Neural cell (in vitro differentiated cells): ENCODE data around the gene ARL3. TPM values are rescaled to one million over a fixed set of nuclear protein-coding genes. Genes with fewer than 3 reads are reported as not detected.
A peak's percentile ranks its signal among the peaks of the same experiment; 100 is the strongest.

Experiments used
- H2AFZ ChIP-seq: fragments of 200-600, 300-800 bp; sonication (generic), shearing (Covaris generic); 2 replicates; pipeline ENCODE4 v1.6.0; 2014; ENCODE audit warnings: low read depth, mild to moderate bottlenecking, antibody characterized with exemption, low read length, moderate library complexity
- H3F3A ChIP-seq: fragments of 200-600 bp; shearing (Covaris generic); 2 replicates; pipeline ENCODE4 v1.6.1; 2016; ENCODE audit warnings: mild to moderate bottlenecking, moderate library complexity, mixed read lengths, antibody characterized with exemption, low read length; ENCODE audit not compliant: insufficient read depth, poor library complexity, severe bottlenecking
- H3K27ac ChIP-seq: fragments of 200-600, 300-800 bp; sonication (generic), shearing (Covaris generic); 2 replicates; pipeline ENCODE4 v1.5.1; 2014; ENCODE audit warnings: mild to moderate bottlenecking, low read length, moderate library complexity
- H3K27me3 ChIP-seq: fragments of 300-800, 200-600 bp; sonication (generic), shearing (Covaris generic); 2 replicates; pipeline ENCODE4 v1.6.0; 2014; ENCODE audit warnings: mild to moderate bottlenecking, low read depth, low read length, moderate library complexity; ENCODE audit not compliant: insufficient read depth
- H3K36me3 ChIP-seq: fragments of 300-800, 200-600 bp; sonication (generic), shearing (Covaris generic); 2 replicates; pipeline ENCODE4 v1.5.1; 2014; ENCODE audit warnings: mild to moderate bottlenecking, antibody characterized with exemption, low read length, moderate library complexity; ENCODE audit not compliant: insufficient read depth
- H3K4me2 ChIP-seq: fragments of 300-800, 200-600 bp; sonication (generic), shearing (Covaris generic); 2 replicates; pipeline ENCODE4 v1.6.0; 2014; ENCODE audit warnings: mild to moderate bottlenecking, low read length
- H3K4me3 ChIP-seq: fragments of 300-800, 200-600 bp; sonication (generic), shearing (Covaris generic); 2 replicates; pipeline ENCODE4 v1.5.1; 2014; ENCODE audit warnings: mild to moderate bottlenecking, low read length, moderate library complexity
- H3K79me2 ChIP-seq: fragments of 200-600 bp; shearing (Covaris generic); replicated peaks from 2 replicates; pipeline ENCODE4 v1.6.0; 2014; ENCODE audit warnings: mild to moderate bottlenecking, low read length, moderate library complexity; ENCODE audit not compliant: insufficient read depth
- H3K9ac ChIP-seq: fragments of 300-800, 200-600 bp; sonication (generic), shearing (Covaris generic); 2 replicates; pipeline ENCODE4 v1.6.1; 2016; ENCODE audit warnings: mild to moderate bottlenecking, low read length, mixed read lengths
- H3K9me2 ChIP-seq: fragments of 200-600 bp; shearing (Covaris generic); 2 replicates; pipeline ENCODE4 v1.6.1; 2016; ENCODE audit warnings: mild to moderate bottlenecking, low read length, mixed read lengths; ENCODE audit not compliant: insufficient read depth
- H3K9me3 ChIP-seq: fragments of 200-600, 300-800 bp; sonication (generic), shearing (Covaris generic); 2 replicates; pipeline ENCODE4 v1.6.1; 2016; ENCODE audit warnings: mild to moderate bottlenecking, mixed run types, low read length, moderate library complexity, mixed read lengths
- H4K20me1 ChIP-seq: fragments of 200-600 bp; shearing (Covaris generic); 2 replicates; pipeline ENCODE4 v1.6.1; 2016; ENCODE audit warnings: mild to moderate bottlenecking, mixed run types; ENCODE audit not compliant: insufficient read depth
- EP300 ChIP-seq: fragments of 450-650 bp; conservative IDR thresholded peaks from 2 replicates; pipeline ENCODE4 v1.6.1; 2014; ENCODE audit warnings: antibody characterized with exemption, mild to moderate bottlenecking, moderate library complexity; ENCODE audit not compliant: poor library complexity, severe bottlenecking
- EZH2 ChIP-seq: fragments of 200-600, 300-800 bp; shearing (Covaris generic), sonication (generic); IDR thresholded peaks from 2 replicates; pipeline ENCODE4 v1.6.1; 2014; ENCODE audit warnings: antibody characterized with exemption, low read length, borderline replicate concordance, mild to moderate bottlenecking; ENCODE audit not compliant: insufficient read depth, poor library complexity, severe bottlenecking
- MXI1 ChIP-seq: fragments of 450-650 bp; conservative IDR thresholded peaks from 2 replicates; pipeline ENCODE4 v1.6.1; 2014; ENCODE audit warnings: antibody characterized with exemption, mild to moderate bottlenecking; ENCODE audit not compliant: poor library complexity, severe bottlenecking
- POLR2AphosphoS5 ChIP-seq: IDR thresholded peaks from 2 replicates; pipeline ENCODE4 v1.6.1; 2012
- RAD21 ChIP-seq: fragments of 450-650 bp; conservative IDR thresholded peaks from 2 replicates; pipeline ENCODE4 v1.6.1; 2014; ENCODE audit warnings: antibody characterized with exemption, mild to moderate bottlenecking, moderate library complexity
- SMC3 ChIP-seq: fragments of 450-650 bp; conservative IDR thresholded peaks from 2 replicates; pipeline ENCODE4 v1.6.1; 2014; ENCODE audit warnings: antibody characterized with exemption, mild to moderate bottlenecking, moderate library complexity; ENCODE audit not compliant: poor library complexity
- TAF1 ChIP-seq: IDR thresholded peaks from 2 replicates; pipeline ENCODE4 v1.6.1; 2012; ENCODE audit warnings: low read depth
- polyA plus RNA-seq: library from polyadenylated mRNA; depleted of rRNA; stranded (reverse); fragments of >200 nt; gene quantifications from 2 replicates; pipeline ENCODE4 v1.2.3, GENCODE V29; 2014
- TF ChIP-seq, protein P1 (sequence below): IDR thresholded peaks from 2 replicates; pipeline ENCODE4 v1.6.1; 2012; ENCODE audit warnings: borderline replicate concordance
- TF ChIP-seq, protein P2 (sequence below): fragments of 450-650 bp; IDR thresholded peaks from 2 replicates; pipeline ENCODE4 v1.5.1; 2014; ENCODE audit warnings: antibody characterized with exemption, mild to moderate bottlenecking, moderate library complexity; ENCODE audit not compliant: poor library complexity, severe bottlenecking

ARL3 gene
- polyA plus RNA-seq, 1 donor from 2014 or later, result 56.0 TPM

DNA sequence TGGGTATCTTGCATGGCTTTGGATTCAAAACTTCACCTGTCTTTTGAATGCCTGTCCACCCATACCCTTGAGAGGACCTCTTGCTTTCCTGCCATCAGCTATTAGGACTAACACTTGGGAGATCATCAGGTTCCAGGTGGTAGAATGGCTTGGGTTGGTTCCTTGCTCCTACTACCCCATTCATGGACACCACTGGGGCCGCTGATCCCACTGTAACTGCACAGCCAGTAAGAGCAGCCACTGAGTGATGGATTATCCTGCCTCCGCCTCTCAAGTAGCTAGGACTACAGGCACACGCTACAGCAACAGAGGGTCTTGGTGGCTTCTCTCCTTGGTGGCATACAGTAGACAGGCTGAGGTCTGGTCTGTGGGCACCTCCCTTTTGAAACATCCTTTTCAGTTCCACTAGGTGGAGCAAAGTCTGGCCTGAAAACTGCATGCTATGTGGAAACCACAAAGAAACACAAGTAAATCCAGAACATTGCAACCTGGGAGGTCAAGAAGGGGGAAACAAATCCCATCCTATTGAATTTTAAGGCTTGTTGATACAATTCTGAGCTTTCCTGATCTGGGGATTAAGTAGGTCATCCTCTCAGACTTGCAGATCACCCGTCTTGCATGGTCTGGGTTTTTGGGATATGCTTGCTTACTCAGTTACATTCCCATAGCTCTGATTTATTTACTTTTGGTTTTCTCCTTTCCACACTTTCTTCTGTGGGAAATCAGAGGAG is 38.9 kb upstream of the ARL3 start:
- Histone ChIP-seq H2AFZ (no peak overlapping the region), H3F3A (no peaks in the 10 kb centered on the region), H3K4me2 (no peak overlapping the region), H3K79me2 (peaks cover 3% of the 10 kb centered on the region), H3K9ac (no peak overlapping the region), H3K27me3 (no peaks in the 10 kb centered on the region), H3K9me2 (no peaks in the 10 kb centered on the region), H4K20me1 (no peaks in the 10 kb centered on the region), H3K9me3 (no peaks in the 10 kb centered on the region), H3K27ac (no peak overlapping the region), H3K4me3 (no peak overlapping the region), H3K36me3 (no peaks in the 10 kb centered on the region)
- TF ChIP-seq, protein P1, sequence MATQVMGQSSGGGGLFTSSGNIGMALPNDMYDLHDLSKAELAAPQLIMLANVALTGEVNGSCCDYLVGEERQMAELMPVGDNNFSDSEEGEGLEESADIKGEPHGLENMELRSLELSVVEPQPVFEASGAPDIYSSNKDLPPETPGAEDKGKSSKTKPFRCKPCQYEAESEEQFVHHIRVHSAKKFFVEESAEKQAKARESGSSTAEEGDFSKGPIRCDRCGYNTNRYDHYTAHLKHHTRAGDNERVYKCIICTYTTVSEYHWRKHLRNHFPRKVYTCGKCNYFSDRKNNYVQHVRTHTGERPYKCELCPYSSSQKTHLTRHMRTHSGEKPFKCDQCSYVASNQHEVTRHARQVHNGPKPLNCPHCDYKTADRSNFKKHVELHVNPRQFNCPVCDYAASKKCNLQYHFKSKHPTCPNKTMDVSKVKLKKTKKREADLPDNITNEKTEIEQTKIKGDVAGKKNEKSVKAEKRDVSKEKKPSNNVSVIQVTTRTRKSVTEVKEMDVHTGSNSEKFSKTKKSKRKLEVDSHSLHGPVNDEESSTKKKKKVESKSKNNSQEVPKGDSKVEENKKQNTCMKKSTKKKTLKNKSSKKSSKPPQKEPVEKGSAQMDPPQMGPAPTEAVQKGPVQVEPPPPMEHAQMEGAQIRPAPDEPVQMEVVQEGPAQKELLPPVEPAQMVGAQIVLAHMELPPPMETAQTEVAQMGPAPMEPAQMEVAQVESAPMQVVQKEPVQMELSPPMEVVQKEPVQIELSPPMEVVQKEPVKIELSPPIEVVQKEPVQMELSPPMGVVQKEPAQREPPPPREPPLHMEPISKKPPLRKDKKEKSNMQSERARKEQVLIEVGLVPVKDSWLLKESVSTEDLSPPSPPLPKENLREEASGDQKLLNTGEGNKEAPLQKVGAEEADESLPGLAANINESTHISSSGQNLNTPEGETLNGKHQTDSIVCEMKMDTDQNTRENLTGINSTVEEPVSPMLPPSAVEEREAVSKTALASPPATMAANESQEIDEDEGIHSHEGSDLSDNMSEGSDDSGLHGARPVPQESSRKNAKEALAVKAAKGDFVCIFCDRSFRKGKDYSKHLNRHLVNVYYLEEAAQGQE, result no peak
- TF ChIP-seq RAD21, result no peak
- TF ChIP-seq MXI1, result no peak
- TF ChIP-seq POLR2AphosphoS5, result no peak
- TF ChIP-seq EP300, result no peak
- TF ChIP-seq, protein P2, sequence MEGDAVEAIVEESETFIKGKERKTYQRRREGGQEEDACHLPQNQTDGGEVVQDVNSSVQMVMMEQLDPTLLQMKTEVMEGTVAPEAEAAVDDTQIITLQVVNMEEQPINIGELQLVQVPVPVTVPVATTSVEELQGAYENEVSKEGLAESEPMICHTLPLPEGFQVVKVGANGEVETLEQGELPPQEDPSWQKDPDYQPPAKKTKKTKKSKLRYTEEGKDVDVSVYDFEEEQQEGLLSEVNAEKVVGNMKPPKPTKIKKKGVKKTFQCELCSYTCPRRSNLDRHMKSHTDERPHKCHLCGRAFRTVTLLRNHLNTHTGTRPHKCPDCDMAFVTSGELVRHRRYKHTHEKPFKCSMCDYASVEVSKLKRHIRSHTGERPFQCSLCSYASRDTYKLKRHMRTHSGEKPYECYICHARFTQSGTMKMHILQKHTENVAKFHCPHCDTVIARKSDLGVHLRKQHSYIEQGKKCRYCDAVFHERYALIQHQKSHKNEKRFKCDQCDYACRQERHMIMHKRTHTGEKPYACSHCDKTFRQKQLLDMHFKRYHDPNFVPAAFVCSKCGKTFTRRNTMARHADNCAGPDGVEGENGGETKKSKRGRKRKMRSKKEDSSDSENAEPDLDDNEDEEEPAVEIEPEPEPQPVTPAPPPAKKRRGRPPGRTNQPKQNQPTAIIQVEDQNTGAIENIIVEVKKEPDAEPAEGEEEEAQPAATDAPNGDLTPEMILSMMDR, result peak; percentile 41
- TF ChIP-seq SMC3, result no peak
- no peak for TF ChIP-seq TAF1
- TF ChIP-seq EZH2, result no peak

DNA sequence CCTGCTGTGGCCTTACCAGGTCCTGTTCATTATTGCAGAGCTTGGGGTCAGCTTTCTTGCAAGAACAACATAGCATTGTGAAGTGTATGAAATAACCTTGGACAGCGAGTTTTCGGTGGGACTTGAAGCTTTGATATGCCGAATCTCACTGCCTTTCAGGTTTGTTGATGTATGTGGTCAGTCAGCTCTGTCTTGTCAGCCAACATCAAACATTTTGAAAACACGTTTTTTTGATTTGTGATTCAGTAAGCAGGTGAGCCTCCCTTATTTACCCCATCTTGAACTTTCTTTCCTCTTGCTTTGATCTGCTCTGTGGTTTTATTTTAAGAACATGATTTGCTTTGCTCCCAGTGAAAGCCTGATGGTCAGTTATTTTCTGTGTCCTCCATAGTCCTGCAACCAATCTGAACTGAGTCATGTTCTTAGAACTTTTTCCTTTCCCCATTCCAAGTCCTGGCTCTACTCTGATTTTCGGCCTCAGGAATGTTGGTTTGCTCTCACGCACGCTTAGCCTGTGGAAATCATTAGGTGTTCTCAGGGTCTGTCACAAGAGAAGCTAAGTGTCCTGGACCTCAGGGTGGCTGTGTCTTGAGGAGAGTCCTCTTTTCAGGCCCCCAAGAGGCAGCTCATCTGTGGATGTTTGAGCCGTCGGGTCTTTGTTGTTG is 38.2 kb upstream of the ARL3 start:
- Histone ChIP-seq H3K9me3 (no peaks in the 10 kb centered on the region), H3K36me3 (no peaks in the 10 kb centered on the region), H2AFZ (no peak overlapping the region), H4K20me1 (no peaks in the 10 kb centered on the region), H3K4me2 (no peak overlapping the region), H3K9me2 (no peaks in the 10 kb centered on the region), H3K9ac (no peak overlapping the region), H3K27me3 (no peaks in the 10 kb centered on the region), H3K4me3 (no peak overlapping the region), H3K27ac (no peak overlapping the region), H3F3A (no peaks in the 10 kb centered on the region), H3K79me2 (peaks cover 3% of the 10 kb centered on the region)
- TF ChIP-seq MXI1 (no peak), EZH2 (no peak), RAD21 (no peak), POLR2AphosphoS5 (no peak), SMC3 (no peak), EP300 (no peak), TAF1 (no peak)
- TF ChIP-seq, protein P2, result no peak
- TF ChIP-seq, protein P1, result no peak
